ENCODE results near the gene SLC25A53. TPM values are rescaled to one million over a fixed set of nuclear protein-coding genes. Genes with fewer than 3 reads are reported as not detected.
"Not testable (repeated sequence)": the region's sequence is repeated elsewhere in the genome, so short reads cannot be mapped to it uniquely, and the experiment has no call there.

SLC25A53 gene
- total RNA-seq, 2 donors from 2014 or later = 6.1 to 7.7 TPM

- peak; percentile 48 to 69 for DNase-seq
- intact Hi-C loops (cut with DNase I, micrococcal nuclease) = loop anchor here in 1 of 2 donors (2.0 kb wide), 1 partner anchor 38 kb away; no protein-coding TSS in a partner anchor
- peak; percentile 86 for ATAC-seq
Measured at GRCh38 chrX:104136241-104137019, 20.4 kb downstream of the SLC25A53 start.

DNA sequence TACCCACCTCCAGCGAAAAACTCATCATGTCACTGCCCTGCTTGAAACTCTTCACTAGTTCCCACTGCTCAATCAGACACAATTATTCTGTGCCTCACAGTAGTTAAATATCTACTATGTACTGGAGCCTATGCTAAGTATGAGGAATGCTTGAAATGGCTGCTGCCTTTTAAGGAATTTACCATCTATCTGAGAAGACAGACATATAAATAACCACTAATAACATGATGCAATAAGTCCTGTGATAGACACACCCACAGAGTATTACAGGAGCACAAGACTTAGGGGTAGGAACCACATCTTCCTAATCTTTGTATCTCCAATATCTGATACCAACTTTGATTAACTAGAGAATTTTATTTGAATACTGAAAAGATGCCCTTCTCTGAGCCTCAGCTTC lies 21.1 kb downstream of the SLC25A53 start:
- DNase-seq = no peak
- intact Hi-C loops (cut with DNase I, micrococcal nuclease) = loop anchor here in 1 of 2 donors (2.0 kb wide), 1 partner anchor 37 kb away; no protein-coding TSS in a partner anchor
- no peak for ATAC-seq

- ATAC-seq (peak; percentile 73), DNase-seq (no peak)
- intact Hi-C loops (cut with DNase I, micrococcal nuclease) = no loop called here
Measured at GRCh38 chrX:104134583-104135261, 22.1 kb downstream of the SLC25A53 start.

- no peak for ATAC-seq
- no peak for DNase-seq
- intact Hi-C loops (cut with DNase I, micrococcal nuclease) = no loop called here
Measured at GRCh38 chrX:104130808-104131207, 26.0 kb downstream of the SLC25A53 start.

GRCh38 chrX:104126856-104127255 lies 30.0 kb downstream of the SLC25A53 start:
- ATAC-seq (no peak), DNase-seq (no peak)
- intact Hi-C loops (cut with DNase I, micrococcal nuclease) = no loop called here

DNA sequence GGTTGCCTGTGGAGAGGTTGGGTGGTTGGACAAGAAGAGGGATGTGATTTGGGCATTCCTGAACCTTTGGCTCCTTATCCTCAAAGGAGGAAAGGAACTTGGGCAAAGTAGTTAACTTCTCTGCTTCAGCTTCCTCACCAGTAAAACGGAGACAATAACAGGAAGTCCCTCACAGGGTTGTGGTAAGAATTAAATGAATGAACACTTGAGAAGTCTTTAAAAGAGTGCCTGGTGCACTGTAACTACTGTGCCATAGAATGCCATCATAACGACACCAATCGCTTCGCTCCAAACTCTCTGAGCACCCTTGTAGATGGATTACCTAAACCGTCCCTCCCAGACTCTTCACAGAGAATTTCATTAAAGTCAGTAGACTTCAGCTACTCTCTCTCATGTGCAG lies 34.0 kb downstream of the SLC25A53 start:
- intact Hi-C loops (cut with DNase I, micrococcal nuclease) = no loop called here
- no peak for ATAC-seq
- DNase-seq = no peak

- intact Hi-C loops (cut with DNase I, micrococcal nuclease) = no loop called here
- no peak for ATAC-seq
- no peak for DNase-seq
Measured at GRCh38 chrX:104118765-104119164, 38.0 kb downstream of the SLC25A53 start.

GRCh38 chrX:104117759-104118158 lies 39.0 kb downstream of the SLC25A53 start:
- ATAC-seq = no peak
- DNase-seq = no peak
- intact Hi-C loops (cut with DNase I, micrococcal nuclease) = no loop called here

DNA sequence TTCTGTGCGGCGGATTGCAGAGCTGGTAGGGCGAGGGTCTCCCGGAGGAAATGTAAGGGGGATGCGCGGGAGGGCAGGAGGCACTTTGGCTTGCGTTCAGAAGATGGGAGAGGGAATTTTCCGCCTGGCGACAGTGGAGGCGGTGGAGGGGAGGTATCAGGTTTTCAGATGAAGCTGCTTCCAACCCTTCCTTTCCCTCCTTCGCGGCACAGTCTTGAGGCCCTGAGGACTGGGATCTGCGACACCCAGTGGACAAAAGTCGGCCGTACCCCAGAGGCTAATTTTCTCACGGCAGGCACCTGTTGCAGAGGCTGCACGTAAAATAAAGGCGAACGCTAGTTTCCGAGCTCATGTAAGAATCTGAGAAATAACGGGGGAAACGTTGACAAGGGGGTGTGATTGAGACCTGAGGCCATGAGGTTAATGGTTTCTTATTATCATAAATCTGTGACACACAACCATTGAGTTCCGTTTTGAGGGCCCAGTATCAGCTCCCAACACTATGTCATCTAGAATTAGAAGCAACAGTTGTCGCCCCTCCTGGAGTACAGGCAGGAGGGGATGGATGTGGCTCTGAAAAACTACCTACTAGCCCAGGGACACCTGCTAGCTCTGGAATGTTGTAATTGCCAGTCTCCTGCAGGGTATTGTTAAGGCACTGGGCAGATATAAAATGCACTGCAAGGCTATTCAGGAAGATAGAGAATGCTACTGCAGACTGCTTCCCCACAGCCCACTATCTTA lies 43.4 kb downstream of the SLC25A53 start:
- DNase-seq = peak in 1 of 2 donors; percentile 52
- intact Hi-C loops (cut with DNase I, micrococcal nuclease) = no loop called here
- ATAC-seq = peak; percentile 83

DNA sequence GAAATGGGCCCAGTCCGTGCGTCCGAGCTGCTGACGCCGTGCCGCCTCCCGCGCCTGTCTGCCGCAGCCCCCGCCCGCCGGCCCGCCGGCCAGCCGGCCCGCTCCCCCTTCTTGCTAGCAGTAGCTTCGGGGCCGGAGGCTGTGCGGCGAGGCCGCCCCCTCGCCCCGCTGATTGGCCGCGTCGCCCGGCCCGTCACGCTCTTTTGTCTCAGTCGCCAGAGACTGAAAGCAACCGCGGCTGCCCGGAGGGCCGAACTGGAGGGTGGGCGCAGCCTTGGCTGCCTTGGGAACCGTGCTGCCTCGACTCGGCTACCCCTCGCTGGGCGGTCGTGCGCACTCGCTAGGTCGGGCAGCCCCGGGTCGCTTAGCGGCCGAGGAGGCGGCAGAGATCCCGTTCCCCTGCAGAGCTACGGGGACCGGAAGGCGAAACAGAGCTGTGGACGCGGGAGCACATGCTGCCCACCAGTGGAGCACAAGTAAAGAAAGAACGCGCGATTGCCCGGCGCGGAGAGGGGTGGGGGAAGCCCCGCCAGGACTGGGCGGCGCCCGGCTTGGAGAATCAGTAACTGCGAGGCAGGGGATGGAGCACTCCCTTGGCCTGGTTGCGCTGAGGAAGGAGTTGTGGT lies 44.4 kb downstream of the SLC25A53 start, which contains the start of gene ZCCHC18:
Gene ZCCHC18, plus strand, starts transcription at position 198 of the 626 bp plus-strand sequence. CDS start 1,589 bp downstream, outside the sequence.
- peak; percentile 76 for ATAC-seq
- intact Hi-C loops (cut with DNase I, micrococcal nuclease) = no loop called here
- DNase-seq = peak; percentile 27 to 41

DNA sequence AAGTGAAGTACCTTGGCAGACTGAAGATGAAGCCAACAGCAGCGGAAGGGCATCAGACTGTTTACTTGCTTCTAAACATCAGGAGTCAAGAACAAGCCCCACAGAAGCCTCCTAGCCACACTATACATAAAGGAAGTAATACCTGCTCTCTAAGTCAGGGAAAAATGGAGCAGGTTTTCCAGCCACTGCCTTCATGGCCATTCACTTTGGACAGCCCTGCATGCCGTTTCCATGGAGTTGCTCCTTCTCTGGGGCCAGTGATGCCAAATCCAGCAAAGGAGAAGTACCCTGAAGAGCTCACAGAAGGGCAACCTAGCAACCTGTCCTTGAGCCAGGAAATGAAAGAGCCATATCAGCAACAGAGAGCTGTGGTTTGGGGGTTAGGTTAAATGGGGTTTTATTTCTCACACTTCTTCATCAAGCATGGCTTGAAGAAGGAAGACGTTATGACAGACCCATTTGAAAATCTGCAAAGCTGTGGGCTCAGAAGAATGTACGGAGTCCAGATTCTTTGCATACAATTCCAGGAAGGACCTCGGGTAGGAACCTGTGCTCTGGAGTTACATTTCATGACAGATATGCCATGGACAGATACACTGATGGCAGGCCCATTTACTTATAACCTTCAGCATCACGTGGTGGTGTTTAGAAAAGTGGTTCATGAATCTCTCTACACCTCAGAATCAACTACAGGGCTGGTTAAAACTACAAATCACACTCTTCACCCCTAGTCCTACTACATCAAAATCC lies 46.1 kb downstream of the SLC25A53 start:
- intact Hi-C loops (cut with DNase I, micrococcal nuclease); ATAC-seq; DNase-seq: not testable (repeated sequence)

DNA sequence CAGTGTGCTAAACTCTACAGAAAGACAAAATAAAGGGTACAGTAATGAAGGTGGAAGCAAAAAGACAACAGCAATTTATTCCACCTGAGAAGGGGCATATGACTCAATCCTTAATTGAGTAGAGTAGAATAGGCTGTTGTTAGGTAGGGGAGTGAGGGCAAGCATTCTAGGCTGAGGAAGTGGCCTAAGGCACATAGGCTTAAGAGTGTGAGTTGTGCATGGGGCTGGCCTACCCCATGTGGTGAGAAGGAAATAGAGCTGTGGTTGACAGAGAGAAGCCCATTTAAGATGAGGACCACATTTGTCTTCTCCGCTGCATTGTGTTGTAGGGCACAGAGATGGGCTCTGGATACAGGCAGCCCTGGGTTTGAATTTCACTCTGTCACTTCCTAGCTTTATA lies 47.9 kb downstream of the SLC25A53 start:
- ATAC-seq (no peak), DNase-seq (no peak)
- intact Hi-C loops (cut with DNase I, micrococcal nuclease) = no loop called here

DNA sequence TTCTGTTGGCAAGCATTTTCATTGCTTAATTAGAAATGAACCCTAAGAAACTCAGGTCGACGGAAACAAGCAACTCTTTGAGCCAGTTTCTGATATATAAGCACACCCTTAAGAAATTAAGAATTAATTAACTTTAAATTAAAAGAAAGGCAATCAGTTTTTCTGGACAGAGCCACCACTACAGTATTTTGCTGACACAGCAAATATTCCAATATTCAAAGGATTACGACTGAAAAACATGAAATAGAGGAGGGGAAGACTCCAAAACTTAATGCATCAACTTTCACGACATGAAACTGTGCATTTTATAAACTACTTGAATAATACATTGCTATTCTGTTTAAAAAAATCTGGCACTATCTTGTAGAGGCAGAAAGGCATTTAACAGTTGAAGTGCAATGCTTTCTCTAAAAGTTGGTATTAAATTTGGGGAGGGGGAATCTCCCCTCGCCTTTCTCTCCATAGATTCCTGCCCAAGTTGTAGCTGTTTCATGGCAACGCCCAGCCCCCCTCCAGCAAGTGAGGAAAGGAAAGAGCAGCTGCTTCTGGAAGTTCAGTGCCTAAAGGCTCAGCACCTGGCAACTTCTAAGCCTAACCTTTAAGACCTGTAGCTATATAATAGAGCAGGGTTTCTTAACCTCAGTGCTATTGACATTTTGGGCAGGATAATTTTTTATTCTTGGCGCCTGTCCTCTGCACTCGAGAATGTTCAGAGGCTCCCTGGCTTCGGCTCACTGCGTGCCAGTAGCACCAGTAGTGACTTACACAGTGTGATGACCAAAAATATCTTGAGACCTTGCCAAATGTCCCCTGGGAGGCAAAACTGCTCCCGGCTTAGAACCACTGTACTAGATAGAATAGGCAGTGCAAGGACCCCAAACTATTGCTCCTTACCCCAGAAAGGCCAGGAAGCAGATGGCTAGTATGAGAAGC lies 51.2 kb downstream of the SLC25A53 start:
- ATAC-seq (no peak), DNase-seq (no peak)
- intact Hi-C loops (cut with DNase I, micrococcal nuclease) = no loop called here

DNA sequence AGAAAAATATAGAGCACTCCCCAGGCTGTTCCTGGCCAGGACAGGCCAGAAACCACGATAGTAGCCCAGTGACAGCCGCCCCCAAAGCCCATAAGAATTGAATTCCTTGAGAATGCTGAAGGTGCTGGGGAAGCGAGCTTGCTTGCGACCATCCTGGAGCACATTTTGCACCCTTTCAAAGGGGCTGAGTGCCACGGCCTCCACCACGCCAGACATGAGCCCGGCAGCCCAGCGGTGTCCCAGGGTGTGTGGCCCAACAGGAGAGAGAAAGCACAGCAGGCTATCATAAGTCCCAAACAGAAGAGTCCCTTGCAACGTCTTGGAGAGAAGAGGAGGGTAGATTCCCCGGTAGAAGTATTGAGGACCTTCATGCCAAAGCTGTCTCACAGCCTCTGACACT lies 52.1 kb downstream of the SLC25A53 start:
- intact Hi-C loops (cut with DNase I, micrococcal nuclease) = no loop called here
- DNase-seq (no peak), ATAC-seq (no peak)

GRCh38 chrX:104098919-104099318 lies 57.9 kb downstream of the SLC25A53 start:
- ATAC-seq (no peak), DNase-seq (no peak)
- intact Hi-C loops (cut with DNase I, micrococcal nuclease) = loop anchor here in 1 of 2 donors (2.0 kb wide), 1 partner anchor 38 kb away; no protein-coding TSS in a partner anchor

DNA sequence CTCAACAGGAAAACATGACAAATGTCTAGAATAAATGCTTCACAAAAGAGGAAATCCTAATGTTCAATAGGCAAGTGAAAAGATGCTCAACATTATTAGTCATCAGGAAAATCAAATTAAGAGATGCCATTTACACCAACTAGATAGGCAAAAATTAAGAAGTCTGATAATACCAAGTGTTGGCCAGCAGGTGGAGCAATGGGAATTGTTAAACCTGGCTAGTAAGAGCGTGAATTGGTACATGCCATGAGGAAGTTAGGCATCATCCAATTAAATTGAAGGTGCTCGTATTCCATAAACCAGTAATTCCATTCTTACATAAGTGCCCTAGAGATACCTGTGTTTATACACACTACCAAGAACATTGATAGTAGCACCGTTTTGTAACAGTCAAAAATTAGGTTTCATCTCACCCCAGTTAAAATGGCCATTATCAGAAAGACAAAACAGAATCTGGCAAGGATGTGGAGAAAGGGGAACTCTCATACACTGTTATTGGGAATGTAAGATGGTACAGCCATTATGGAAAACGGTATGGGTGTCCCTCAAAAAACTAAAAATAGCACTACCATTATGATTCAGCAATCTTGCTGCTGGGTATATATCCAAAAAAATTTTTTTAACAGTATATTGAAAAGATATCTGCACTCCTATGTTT lies 58.5 kb downstream of the SLC25A53 start:
- intact Hi-C loops (cut with DNase I, micrococcal nuclease) = loop anchor here in 1 of 2 donors (2.0 kb wide), 1 partner anchor 39 kb away; no protein-coding TSS in a partner anchor
- DNase-seq (peak in 1 of 2 donors; percentile 35), ATAC-seq (peak; percentile 86)

- DNase-seq = no peak
- intact Hi-C loops (cut with DNase I, micrococcal nuclease) = no loop called here
- no peak for ATAC-seq
Measured at GRCh38 chrX:104085919-104086318, 70.9 kb downstream of the SLC25A53 start.

All from left colon (tissue), 2 donors.